ENCODE results near the gene PUS10. TPM values are rescaled to one million over a fixed set of nuclear protein-coding genes. Genes with fewer than 3 reads are reported as not detected.

PUS10 gene
- total and polyA plus RNA-seq, 2 of the 8 experiments (the other 6 are each of a cell fraction or from before 2014, with no cell fraction given), result 1.3 to 3.1 TPM

DNA sequence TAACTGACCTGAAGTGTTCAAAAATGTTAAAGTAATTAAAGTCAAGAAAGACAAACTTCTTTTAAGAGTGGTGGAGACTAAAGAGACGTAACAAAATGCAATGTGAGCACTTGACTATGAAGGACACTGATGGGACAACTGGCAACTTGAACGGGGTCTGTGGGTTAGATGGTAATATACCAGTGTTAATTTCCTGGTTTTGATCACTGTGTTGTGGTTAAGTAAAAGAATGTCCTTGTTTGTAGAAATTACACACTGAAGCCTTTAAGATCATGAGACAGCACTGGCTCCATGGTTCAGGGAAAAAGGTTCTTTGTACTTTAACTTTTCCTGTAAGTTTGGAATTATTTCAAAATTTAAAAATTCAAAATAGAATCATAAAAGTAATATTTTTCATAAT lies 78.4 kb downstream of the PUS10 start:
- WGBS, 2 experiments (ENCODE audit: extremely low coverage in 1 of 2, insufficient coverage in 1 of 2, insufficient read length in 1 of 2, insufficient replicate concordance in 2 of 2, low coverage in 1 of 2, low lambda C conversion rate in 2 of 2, missing lambda C conversion rate in 1 of 2), result 92% methylated on average over 2 of the region's 2 CpGs; no CpG with 5 or more reads in 1 of the 2 experiments
- H2BK12ac ChIP-seq (ENCODE audit: low read depth, low read length), result no peak overlapping the region
- no peak overlapping the region for H2BK120ac ChIP-seq (replicated peaks; ENCODE audit: low read depth, low read length)
- H3K14ac ChIP-seq (ENCODE audit: insufficient read length), result no peak overlapping the region
- no peak overlapping the region for H2AFZ ChIP-seq (ENCODE audit: low read length)
- DNase-seq (ENCODE audit: low read depth in 1 of 2, low spot score in 2 of 2) (no peak), FAIRE-seq (no peak)
- H3K4me2 ChIP-seq (ENCODE audit: insufficient read depth in 1 of 2, low read depth in 2 of 2, low read length in 2 of 2), result no peak overlapping the region
- no peak overlapping the region for H2BK15ac ChIP-seq (ENCODE audit: low read length)
- no peaks in the 10 kb centered on the region for H3K4me1 ChIP-seq (replicated peaks in 1 of 4; ENCODE audit: control insufficient read depth in 3 of 4, insufficient read depth in 4 of 4, low read length in 3 of 4)
- no peak overlapping the region for H2BK5ac ChIP-seq (ENCODE audit: low read depth, low read length)
- no peak overlapping the region for H2AK5ac ChIP-seq (ENCODE audit: low read depth, low read length)
- no peaks in the 10 kb centered on the region for H3K9me3 ChIP-seq (ENCODE audit: insufficient read depth in 2 of 2, low read depth in 1 of 2, low read length in 1 of 2)
- no peak overlapping the region for H3K56ac ChIP-seq (replicated peaks; ENCODE audit: insufficient read length, low read depth, low read length)
- H4K8ac ChIP-seq (ENCODE audit: extremely low read depth, insufficient read depth, low read length), result no peak overlapping the region
- H3K4ac ChIP-seq (replicated peaks; ENCODE audit: insufficient read length, low read depth, low read length), result no peak overlapping the region
- H2BK20ac ChIP-seq (ENCODE audit: low read length), result no peak overlapping the region
- H3K27me3 ChIP-seq (replicated peaks in 1 of 4; ENCODE audit: control insufficient read depth in 3 of 4, extremely low read depth in 1 of 4, insufficient read depth in 3 of 4, low read length in 3 of 4), result no peaks in the 10 kb centered on the region
- H3K23me2 ChIP-seq (ENCODE audit: low read depth, low read length), result no peaks in the 10 kb centered on the region
- no peaks in the 10 kb centered on the region for H3K79me2 ChIP-seq (ENCODE audit: control insufficient read depth in 1 of 2, insufficient read depth in 2 of 2, low read length in 2 of 2)
- no peak overlapping the region for H3K4me3 ChIP-seq (ENCODE audit: extremely low read depth in 1 of 4, insufficient read depth in 2 of 4, low read depth in 3 of 4, low read length in 4 of 4)
- H3K9ac ChIP-seq (replicated peaks in 1 of 4; ENCODE audit: extremely low read depth in 1 of 4, low read depth in 3 of 4, low read length in 3 of 4), result no peak overlapping the region
- H4K5ac ChIP-seq (ENCODE audit: insufficient read length, low read depth, low read length), result no peak overlapping the region
- CTCF ChIA-PET (ENCODE audit: partially characterized antibody), result no interaction called here
- no peak overlapping the region for H4K91ac ChIP-seq (replicated peaks; ENCODE audit: insufficient read length, low read length)
- POLR2A ChIA-PET (ENCODE audit: partially characterized antibody), result no interaction called here
- H3K27ac ChIP-seq (ENCODE audit: low read depth, low read length), result no peak overlapping the region
- no peaks in the 10 kb centered on the region for H3K79me1 ChIP-seq (ENCODE audit: low read depth, low read length)
- no peak overlapping the region for H3K18ac ChIP-seq (ENCODE audit: extremely low read depth, low read length)
- no peaks in the 10 kb centered on the region for H4K20me1 ChIP-seq (replicated peaks in 1 of 2; ENCODE audit: control insufficient read depth in 1 of 2, insufficient read depth in 2 of 2, low read length in 2 of 2)
- TF ChIP-seq RBBP5 (IDR thresholded peaks at IDR 0.05; ENCODE audit: borderline replicate concordance, low read depth, low read length) (no peak), BCL11A (IDR thresholded peaks at IDR 0.05; ENCODE audit: low read depth in 2 of 2, low read length in 2 of 2) (no peak), TAF7 (optimal IDR thresholded peaks at IDR 0.05; ENCODE audit: borderline replicate concordance, low read depth, low read length) (no peak), JUND (IDR thresholded peaks at IDR 0.05; ENCODE audit: low read length) (no peak), PHF8 (conservative IDR thresholded peaks at IDR 0.05; ENCODE audit: low read depth, low read length) (no peak), RNF2 (IDR thresholded peaks at IDR 0.05; ENCODE audit: borderline replicate concordance, low read depth, low read length, missing control alignments, poor library complexity, severe bottlenecking) (no peak), SIRT6 (IDR thresholded peaks at IDR 0.05; ENCODE audit: low read length) (no peak), TCF12 (IDR thresholded peaks at IDR 0.05; ENCODE audit: low read depth, low read length) (no peak), SP1 (IDR thresholded peaks at IDR 0.05; ENCODE audit: low read depth, low read length) (no peak), CHD2 (IDR thresholded peaks at IDR 0.05; ENCODE audit: low read length) (no peak), RFX5 (IDR thresholded peaks at IDR 0.05; ENCODE audit: borderline replicate concordance, low read depth, low read length) (no peak), SP4 (IDR thresholded peaks at IDR 0.05; ENCODE audit: low read length) (no peak), RXRA (IDR thresholded peaks at IDR 0.05; ENCODE audit: insufficient read depth, low read depth, low read length) (no peak), POLR2A (IDR thresholded peaks at IDR 0.05; ENCODE audit: control extremely low read depth in 1 of 2, low read depth in 2 of 2, low read length in 2 of 2) (no peak), KDM1A (IDR thresholded peaks at IDR 0.05; ENCODE audit: borderline replicate concordance, low read length) (no peak)
- TF ChIP-seq, protein P1, sequence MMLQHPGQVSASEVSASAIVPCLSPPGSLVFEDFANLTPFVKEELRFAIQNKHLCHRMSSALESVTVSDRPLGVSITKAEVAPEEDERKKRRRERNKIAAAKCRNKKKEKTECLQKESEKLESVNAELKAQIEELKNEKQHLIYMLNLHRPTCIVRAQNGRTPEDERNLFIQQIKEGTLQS (IDR thresholded peaks at IDR 0.05; ENCODE audit: insufficient read depth, low read depth, low read length), result no peak
- no peak overlapping the region for H3K23ac ChIP-seq (ENCODE audit: insufficient read length)
- no peaks in the 10 kb centered on the region for H3K36me3 ChIP-seq (ENCODE audit: control insufficient read depth in 2 of 4, insufficient read depth in 4 of 4, low read length in 3 of 4)
